Activated T-cell treated with anti-CD3 and anti-CD28 coated beads, Interleukin-2, amount 50 U/mL, for 48 hours (primary cell): ENCODE data around the gene EFCAB9.

ENCODE experiments used
- DNase-seq, 2 experiments: peaks; one replicate each; pipeline ENCODE4 v3.0.0-alpha.2; 2020

EFCAB9 gene

DNA sequence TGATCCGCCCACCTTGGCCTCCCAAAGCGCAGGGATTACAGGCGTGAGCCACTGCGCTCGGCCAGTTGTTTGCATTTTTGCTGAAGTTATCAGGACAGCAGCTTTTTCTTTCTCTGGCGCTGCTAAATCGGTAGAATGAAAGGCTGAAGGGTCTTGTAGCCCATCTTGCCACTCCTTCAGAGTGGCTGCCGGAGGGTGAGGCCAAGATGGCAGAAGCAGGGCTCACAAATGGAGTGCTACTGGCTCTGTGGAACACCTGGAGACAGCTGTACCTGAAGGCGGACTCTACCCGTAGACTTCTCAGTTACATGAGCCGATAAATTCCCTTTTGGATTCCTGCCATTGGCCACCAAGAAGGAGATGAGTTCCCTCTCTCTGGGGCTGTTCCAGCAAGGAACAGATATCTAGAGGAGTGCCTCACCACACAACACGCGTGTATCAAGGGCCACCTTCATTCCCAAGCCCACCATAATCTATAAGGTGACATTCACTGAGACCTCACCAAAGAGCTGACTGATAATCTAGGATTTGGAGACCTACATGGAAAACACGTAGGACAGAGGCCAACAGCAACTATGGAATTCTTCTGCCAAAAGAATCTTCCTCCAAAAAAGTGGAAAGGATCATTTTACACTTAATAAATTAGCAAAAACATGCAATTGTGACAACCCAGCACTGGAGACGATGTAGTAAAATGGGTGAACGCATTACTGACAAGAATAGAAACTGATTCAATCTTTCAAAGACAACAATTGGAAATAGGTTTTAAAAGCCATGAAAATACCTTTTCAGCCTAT is 27.7 kb upstream of the EFCAB9 start:
- DNase-seq = no peak

DNA sequence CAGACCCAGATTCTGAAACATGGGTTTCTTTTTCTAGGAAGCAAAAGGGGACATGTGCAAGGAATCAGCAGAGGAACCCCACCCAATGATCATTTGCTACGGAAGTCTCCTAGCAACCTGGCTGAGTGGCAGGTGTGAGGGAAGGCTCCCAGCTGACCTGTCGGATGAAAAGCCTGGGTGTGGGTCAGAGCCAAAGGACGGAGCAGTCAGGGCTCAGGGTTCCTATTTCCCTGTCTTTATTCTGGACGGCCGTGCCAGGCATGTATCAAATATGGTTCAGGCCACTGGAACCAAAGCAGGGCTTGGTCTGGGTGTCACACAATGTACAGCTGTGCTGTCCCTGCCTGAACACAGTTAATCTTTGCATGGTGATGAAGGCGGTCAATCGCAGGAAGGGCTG is 26.1 kb upstream of the EFCAB9 start:
- DNase-seq = no peak

DNA sequence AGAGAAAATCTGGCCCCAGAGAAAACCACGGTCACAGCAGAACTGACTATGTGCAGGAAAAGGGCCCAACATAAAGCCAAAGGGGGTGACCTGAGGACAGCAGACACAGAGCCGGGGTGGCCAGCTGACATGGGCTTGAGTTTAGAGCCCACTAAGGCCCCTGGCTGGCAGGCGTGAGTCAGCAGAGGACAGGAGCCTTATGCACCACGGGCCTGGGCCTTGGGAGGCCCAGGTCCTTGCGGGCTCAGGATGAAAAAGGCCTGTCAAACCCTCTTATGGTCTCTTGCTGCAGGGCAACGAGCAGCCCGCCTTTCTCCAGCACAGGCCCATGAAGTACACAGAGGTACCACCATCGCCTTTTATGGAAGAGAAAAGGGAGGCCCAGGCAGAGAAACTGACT is 25.7 kb upstream of the EFCAB9 start:
- DNase-seq = no peak

DNA sequence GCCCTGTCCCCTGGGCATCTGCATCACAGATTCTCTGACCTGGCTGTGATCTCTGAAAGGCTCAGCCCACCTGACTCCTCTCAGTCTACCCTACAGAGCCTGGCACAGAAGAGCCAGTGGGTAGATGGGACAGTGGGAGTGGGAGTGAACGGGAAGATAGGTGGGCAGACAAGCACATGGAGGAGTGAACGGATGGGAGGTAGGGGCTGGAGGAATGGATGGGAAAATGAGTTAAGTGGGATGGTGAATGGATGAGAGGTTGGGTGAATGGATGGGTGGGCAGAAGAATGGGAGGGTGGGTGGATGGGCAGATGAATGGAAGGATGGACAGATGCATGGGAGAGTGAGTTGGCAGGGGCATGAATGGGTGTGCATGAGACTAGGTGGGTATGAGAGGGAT is 24.8 kb upstream of the EFCAB9 start:
- DNase-seq = no peak

DNA sequence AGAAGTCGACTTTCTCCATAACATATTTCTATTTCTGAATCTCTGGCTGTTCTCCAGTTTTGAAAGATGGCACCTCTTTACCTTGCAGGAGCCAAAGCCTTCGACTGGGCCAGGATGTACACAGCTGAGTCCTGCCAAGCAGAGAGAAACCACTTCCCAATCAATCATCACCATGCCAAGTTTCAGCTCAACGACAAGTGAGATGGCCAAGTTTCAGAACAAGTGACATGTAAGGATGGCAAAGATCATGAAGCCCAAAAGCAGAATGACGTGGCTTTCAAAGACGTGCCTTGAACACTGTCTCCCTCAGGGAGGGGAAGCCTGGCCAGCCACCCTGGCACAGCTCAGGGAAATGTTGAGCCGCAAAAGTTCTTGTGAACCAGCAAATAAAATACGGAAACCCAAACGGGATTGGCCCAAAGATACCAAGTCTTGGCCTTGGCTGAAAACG is 23.7 kb upstream of the EFCAB9 start:
- peak; percentile 39 to 41 for DNase-seq

DNA sequence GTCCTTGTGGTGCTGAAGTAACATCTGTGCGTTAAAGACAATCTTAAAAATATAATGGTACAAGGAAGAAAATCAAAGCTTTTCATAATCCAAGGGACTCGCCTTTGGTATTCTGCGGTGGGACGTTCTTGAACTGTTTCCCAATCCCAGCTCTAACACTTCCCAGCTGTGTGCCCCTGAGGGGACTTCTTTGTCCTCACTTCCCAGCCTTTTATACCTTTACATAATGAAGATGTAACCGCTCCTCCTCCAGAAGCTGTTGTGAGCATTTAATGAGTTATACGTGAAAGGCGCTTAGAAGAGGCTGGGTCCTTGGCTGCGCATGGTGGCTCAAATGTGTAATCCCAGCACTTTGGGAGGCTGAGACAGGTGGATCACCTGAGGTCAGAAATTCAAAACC is 22.9 kb upstream of the EFCAB9 start:
- no peak for DNase-seq

DNA sequence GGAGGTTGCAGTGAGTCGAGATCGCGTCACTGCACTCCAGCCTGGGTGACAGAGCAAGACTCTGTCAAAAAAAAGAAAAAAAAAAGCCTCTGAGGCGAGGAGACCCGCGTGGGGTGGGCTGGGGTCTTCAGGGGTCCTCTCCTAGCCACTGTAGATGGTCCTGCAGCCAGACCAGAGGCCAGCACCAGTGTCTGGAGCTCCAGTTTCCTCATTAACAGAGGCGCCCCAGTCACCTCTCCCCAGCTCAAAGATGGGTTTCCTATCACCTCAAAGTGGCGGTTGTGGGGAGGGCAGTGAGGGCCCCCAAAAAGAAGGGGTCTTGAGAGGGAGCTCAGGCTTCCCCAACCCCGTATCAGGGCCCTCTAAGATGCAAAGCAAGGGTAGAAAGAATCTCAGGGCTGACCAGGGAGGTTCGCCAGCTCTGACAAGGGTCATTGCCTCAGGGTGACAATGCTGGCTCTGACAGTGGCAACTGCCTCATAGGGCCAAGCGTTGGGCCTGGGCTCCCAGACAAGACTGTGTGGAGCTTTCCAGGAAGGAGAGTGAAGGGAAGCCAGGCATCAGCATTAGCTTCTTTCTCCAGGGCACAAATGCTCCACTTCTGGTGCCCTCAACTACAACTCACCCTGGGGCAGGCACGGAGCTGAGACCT is 20.9 kb upstream of the EFCAB9 start:
- DNase-seq = peak in 1 of 2 experiments; percentile 41

DNA sequence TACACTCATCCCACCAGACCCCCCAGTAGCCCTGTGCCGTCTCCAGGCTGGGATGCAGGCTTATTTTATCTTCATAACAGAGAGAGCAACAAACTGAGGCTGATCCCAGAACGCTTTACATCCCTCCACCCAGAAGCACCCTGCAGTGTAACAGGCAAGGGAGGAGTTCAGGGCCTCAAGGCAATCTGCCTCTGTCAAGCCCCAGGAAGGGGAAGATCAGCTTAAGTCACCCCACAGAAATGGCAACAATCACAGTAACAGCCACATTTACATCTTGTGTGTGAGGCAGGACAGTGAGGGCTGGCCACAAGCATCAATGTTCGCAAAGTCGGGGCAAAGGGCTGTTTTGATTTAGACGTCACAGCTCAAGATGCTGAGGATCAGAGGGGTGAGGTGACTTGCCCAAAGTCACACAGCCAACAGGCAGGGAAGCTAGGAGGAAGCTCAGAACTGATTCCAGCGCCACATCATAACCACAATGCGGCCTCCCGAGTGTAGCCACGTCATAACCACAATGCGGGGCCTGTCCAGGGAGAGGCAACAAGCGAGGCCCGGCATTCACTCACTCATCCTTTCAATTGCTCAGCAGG is 20.3 kb upstream of the EFCAB9 start:
- peak; percentile 89 to 90 for DNase-seq

DNA sequence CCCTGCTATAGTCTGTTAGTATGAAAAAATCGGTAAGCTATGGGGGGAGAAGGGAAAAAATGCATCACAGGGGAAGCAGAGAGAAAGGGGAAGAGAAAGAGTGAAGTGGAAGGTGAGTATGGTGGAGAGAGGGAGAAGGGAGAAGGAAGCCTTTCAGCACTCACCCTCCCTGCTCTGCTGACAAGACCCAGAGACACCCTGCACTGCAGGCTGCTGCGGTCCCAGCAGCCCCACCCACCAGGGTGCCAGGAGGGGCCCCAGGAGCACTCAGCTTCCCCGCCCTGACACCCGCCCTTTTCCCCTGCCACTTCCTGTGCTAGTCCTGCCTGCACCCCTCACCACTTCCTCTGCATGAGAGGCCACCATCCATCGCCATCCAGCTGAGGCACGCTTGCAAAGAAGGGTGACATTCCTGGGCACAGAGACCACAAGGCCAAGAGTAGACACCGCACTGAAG is 18.7 kb upstream of the EFCAB9 start:
- peak; percentile 90 to 93 for DNase-seq

DNA sequence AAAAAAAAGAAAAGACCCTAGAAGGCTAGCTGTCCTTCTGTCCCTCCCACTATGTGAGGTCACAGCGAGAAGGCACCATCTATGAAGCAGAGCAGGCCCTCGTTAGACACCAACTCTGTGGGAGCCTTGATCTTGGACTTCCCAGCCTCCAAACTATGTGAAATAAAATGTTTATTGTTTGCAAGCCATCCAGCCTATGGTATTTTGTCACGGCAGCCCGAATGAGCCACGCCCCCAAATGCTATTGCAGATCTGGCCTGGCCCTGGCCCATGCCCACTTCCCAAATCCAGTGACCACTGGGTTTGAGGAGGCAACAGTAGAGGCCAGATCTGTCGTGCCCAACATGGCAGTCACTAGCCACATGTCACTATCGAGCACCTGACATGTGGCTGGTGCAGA is 16.8 kb upstream of the EFCAB9 start:
- no peak for DNase-seq

DNA sequence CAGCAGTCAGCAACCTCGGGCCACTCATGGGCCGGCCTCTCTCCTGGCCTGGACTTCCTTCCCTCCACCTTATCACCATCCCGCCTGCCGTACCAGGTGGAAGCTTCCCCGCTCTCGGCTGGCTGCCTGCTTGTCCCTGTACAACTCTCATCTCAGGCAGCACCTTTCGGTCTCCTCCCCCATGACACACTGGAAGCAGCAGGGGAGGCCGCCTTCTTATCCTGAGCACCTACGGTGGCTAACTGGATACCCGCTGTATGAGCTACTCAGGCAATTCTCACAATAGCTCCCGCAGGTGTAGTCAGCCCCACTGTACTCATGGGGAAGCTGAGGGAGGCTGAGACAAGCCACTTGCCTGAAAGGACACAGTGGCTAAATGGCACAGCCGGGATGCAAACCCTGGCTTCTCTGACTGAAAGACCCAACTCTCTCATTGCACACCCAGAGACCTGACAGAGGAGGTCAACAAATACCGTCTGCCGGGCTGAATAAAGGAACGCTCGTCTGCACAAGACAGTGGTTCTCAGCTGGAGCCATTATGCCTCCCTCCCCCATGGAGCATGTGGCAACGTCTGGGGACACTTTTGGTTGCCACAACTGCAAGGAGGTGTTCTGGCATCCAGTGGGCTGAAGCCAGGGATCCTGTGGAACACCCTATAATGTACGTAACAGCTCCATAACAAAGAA is 15.5 kb upstream of the EFCAB9 start:
- peak; percentile 76 to 77 for DNase-seq

DNA sequence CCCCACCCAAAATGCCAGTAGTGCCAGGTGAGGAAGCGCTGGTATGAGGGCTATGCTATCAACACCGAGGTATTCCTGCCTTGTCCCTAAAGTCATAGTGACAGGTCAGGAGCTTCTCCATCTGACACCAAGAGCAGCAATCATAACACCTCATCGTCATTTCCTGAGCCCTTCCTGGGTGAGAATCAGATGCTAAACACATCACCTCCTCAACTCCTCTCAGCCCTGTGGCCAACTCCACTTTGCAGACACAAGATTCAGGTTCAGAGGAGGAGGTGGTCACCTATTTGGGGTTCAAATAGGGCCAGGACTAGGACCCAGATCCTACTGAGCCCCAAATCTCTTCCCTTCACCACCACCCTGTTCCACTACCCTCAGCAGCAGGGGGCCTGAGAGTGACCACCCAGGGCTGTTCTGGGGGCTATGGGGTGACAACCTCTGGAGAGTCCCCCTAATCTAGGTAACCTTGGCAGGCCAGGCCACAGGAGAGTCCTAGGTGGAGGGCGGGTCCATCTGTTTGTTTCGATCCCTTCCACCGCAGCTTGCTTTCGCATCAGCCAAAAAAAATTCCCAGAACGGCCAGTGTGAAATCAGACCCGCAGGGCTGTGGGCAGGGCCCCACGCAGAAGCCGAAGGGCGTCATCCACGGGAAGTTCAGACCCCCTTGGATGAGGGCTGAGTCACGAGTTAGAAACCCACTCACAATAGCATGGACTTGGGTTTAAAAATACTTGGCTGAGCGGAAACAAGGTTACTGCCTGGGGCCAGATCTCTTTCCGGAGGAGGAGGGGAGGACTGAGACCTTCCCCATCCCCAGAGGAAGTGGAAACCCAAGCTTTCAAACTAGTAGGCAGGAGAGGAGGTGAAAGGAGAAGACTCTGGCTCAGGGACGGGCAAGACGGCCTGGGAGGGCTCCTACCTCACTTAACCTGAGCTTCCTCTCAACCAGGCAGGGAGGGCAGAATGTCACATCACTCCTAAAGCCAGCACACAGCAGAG is 14.7 kb upstream of the EFCAB9 start:
- peak; percentile 68 to 70 for DNase-seq

DNA sequence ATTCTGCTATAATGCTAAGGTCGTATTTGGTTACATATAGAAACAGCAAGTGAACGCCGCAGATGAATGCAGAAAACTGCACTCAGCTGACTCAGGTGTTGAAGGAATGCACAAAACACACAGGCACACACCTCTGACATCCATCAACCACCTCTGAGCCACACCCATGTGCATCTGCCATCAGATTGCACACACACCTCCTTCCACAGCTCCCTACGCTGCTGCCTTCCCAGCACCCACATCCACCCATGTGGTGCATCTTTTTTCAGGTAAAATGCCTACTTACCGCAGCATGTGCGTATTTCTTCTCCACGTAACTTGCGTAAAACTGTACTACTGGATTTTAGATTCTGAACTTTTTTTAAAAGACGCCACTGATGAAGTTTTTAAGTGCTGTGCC is 13.0 kb upstream of the EFCAB9 start:
- DNase-seq = peak in 1 of 2 experiments; percentile 45

DNA sequence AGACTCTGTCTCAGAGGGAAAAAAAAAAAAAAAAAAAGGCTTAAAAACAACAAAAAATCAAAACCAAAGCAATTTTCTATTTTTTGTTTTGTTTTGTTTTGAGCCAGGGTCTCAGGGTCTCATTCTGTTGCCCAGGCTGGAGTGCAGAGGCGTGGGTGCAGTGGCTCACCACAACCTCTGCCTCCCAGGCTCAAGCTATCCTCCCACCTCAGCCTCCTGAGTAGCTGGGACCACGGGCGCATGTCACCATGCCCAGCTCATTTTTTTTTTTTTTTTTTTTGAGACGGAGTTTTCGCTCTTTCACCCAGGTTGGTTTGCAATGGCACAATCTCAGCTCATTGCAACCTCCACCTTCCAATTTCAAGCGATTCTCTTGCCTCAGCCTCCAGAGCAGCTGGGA is 11.7 kb upstream of the EFCAB9 start:
- no peak for DNase-seq

DNA sequence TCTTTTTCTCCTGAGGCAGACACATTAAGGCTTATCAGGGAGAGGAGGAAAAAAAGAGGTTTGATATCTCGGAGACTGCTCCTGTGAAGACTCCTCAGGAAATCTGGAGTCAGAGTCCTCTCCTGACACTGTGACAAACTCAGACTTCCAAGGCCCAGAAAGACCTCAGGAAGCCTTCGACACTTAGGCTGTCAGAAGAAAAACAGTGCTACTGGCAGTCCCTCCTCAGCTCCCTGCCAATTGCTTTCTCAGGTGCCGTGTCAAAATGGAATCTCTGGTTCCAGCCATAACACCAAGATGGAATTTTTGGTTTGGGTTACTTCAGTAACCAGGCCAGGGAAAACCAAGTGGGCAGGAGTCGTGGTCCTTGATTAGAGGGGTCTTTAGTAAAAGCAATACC is 10.1 kb upstream of the EFCAB9 start:
- no peak for DNase-seq

DNA sequence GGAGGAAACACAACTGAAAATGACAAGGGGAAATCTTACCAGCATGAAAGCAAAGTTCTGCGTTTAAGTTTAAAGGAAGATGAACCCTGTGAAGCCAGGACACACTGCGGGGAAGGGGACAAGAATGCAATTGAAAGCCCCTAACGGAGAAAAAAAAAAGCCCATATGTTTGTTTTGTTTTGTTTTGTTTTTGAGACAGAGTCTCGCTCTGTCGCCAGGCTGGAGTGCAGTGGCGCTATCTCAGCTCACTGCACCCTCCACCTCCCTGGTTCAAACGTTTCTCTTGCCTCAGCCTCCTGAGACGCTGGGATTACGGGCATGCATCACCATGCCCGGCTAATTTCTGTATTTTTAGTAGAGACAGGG is 8.9 kb upstream of the EFCAB9 start:
- no peak for DNase-seq

DNA sequence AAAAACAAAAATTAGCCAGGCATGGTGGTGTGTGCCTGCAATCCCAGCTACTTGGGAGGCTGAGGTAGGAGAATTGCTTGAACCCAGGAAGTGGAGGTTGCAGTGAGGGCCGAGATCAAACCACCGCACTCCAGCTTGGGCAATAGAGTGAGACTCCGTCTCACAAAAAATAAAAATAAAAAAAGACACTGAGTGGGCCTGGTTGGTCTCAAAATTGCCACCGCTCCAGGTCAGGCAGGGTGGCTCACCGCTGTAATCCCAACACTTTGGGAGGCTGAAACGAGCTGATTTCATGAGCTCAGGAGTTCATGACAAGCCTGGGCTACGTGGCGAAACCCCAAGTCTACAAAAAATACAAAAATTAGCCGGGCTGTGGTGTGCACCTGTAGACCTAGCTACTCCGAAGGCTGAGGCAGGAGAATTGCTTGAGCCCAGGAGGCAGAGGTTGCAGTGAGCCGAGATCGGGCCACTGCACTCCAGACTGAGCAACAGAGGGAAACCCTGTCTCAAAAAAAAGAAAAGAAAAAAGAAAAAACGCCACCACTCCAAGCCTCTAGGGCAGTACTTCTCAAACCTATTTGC is 7.8 kb upstream of the EFCAB9 start:
- peak in 1 of 2 experiments; percentile 25 for DNase-seq

DNA sequence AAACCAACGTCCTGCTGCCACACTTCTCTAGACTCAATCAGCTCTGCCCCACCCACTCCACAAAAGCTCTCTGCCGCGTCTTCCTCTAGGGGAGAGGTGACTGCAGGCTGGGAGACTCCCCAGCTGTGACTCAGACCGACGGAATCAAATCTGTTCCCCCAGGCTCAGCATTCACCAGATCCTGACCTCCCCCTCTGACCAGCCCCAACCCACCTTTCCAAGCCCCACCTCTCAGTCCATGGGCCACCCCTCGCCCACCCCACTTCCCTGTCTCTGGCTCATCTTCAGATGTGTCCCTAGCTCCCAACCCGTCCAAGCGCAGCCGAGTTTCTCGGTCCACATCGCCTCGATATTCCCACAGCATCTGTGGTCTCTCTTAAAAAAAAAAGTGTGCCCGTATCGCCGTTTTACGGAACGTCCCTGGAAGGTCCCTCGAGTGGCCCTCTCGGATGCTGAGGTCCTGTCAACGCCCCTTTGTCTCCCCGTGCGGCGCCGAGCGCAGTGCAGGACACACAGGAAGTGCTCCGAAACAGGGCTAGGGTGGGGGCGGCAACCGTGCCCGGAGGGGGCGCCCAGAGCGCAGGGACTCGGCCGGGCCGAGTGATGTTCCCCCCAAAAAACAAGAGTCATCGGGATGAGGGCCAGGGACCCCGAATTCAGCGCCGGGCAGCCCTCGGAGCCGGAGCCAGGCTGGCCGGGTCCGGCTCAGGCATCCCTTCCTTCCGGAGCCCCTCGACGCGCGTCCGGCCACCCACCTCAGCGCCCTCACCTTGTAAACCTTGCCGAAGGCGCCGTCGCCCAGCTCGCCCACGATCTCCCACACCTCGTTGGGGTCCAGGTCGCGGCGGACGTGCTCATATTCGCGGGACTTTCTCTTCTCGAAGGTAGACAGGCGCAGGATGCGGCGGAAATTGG is 6.6 kb upstream of the EFCAB9 start:
- peak; percentile 81 for DNase-seq

DNA sequence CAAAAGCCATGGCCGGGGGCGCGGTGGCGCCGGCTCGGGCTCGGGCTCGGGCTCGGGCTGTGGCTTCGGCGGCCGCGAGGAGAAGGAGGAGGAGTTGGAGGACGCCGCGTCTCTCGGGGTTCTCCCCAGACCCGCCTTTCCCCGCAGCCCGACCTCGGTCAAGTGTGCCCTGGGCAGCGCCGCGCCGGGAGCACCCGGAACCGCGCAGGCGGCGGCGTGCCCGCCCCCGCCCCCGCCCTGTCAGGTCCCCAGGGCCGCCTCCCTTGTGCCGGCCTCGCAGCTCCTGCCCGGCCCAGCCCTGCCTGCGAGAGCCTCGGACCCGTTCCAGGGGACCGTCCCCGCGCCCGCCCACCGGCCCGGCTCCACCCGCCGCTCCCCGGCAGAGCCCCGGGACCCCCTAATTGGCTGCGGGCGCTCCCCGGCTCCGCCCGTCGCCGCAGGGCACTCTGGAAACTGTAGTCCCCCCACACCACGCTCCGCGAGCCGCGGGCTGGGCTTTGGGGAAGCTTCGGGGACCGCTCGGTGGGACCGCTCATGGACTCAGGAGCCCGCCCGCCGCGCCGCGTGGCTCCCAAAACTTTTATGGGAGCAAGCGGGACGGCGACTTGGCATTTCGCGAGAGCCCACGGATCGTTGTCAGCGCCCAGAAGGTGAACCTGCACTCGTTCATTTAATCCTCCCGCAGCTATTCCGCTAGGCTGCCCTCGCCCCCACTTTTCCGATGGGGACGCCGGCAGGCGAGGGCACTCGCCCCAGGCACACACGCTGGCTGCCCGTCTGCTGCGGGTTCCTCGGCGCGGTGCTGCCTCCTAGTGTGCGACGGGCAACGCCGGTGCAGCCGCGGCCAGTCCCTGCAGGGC is 5.7 kb upstream of the EFCAB9 start, which contains the start of gene STK10:
STK10 (minus strand) TSS at position 192 of the 860 bp plus-strand sequence; CDS start at position 10, 182 bp downstream.
- peak; percentile 93 to 94 for DNase-seq
